ENCODE measurements around the gene TF. TPM values are rescaled to one million over a fixed set of nuclear protein-coding genes. Genes with fewer than 3 reads are reported as not detected.

Gene TF
- total and polyA plus RNA-seq, 2 of the 8 experiments (the other 6 are each of a cell fraction or from before 2014, with no cell fraction given) = 0.02 to 0.26 TPM

- no peak for TF ChIP-seq CHD7 (IDR thresholded peaks at IDR 0.05; ENCODE audit: insufficient replicate concordance, low read length)
- no peak for TF ChIP-seq SUZ12 (IDR thresholded peaks at IDR 0.05; ENCODE audit: low read length)
- TF ChIP-seq TCF12 (IDR thresholded peaks at IDR 0.05; ENCODE audit: low read depth, low read length) = no peak
- TF ChIP-seq BACH1 (IDR thresholded peaks at IDR 0.05; ENCODE audit: low read length) = no peak
- TF ChIP-seq RAD21 (IDR thresholded peaks at IDR 0.05 in 1 of 2, conservative IDR thresholded peaks at IDR 0.05 in 1 of 2; ENCODE audit: low read depth in 2 of 2, low read length in 2 of 2) = no peak
- no peak for TF ChIP-seq SIX5 (IDR thresholded peaks at IDR 0.05; ENCODE audit: low read depth, low read length)
- no peak for TF ChIP-seq CTBP2 (IDR thresholded peaks at IDR 0.05; ENCODE audit: borderline replicate concordance, insufficient read depth, insufficient read length, low read length)
- TF ChIP-seq EZH2 (IDR thresholded peaks at IDR 0.05; ENCODE audit: low read depth, low read length, severe bottlenecking) = no peak
- no peak for TF ChIP-seq FOSL1 (IDR thresholded peaks at IDR 0.05; ENCODE audit: insufficient read depth, low read depth, low read length)
- no peak for TF ChIP-seq PHF8 (conservative IDR thresholded peaks at IDR 0.05; ENCODE audit: low read depth, low read length)
These were observed 7.0 kb downstream of the TF start (continued) for GRCh38 chr3:133753107-133753778.
